PC-3 (cell line): Measurements from ENCODE around the gene SLC6A9.

Experiments used
- CTCF ChIP-seq: fragments of 300-600 bp; sonication (generic); conservative IDR thresholded peaks from 2 replicates; pipeline ENCODE4 v1.5.1; 2017; ENCODE audit warnings: antibody characterized with exemption, low read depth, mild to moderate bottlenecking, low read length
- EZH2phosphoT487 ChIP-seq: fragments of 300-600 bp; sonication (generic); IDR thresholded peaks from 2 replicates; pipeline ENCODE4 v1.6.1; 2018; ENCODE audit warnings: mild to moderate bottlenecking, antibody characterized with exemption, low read length, borderline replicate concordance

- TF ChIP-seq CTCF (no peak), EZH2phosphoT487 (no peak)
Measured at GRCh38 chr1:43969416-43969745, 61.9 kb downstream of the SLC6A9 start.
